ENCODE measurements around the gene ZNF878. TPM values are rescaled to one million over a fixed set of nuclear protein-coding genes. Genes with fewer than 3 reads are reported as not detected.
"Not testable (repeated sequence)": the region's sequence is repeated elsewhere in the genome, so short reads cannot be mapped to it uniquely, and the experiment has no call there.

The ZNF878 gene
- total and polyA plus RNA-seq, 7 donors, result 0.13 to 0.54 (median 0.49) TPM; not detected in 4

GRCh38 chr19:12077375-12077774 is 24.6 kb upstream of the ZNF878 start:
- no peak for TF ChIP-seq POLR2A (IDR thresholded peaks at IDR 0.05)
- no peak for TF ChIP-seq CTCF (IDR thresholded peaks at IDR 0.05)
- no peak for TF ChIP-seq POLR2AphosphoS5 (IDR thresholded peaks at IDR 0.05)
- TF ChIP-seq EP300 (IDR thresholded peaks at IDR 0.05), result no peak
- intact Hi-C loops (cut with DNase I), result no loop called here
- WGBS, 2 donors, result 81 to 98% methylated on average over 3 of the region's 3 CpGs
- Histone ChIP-seq H3K36me3 (peaks cover 36 to 76% (median 49%) of the 10 kb centered on the region in 4 donors), H3K9me3 (peaks cover 42 to 76% (median 69%) of the 10 kb centered on the region in 4 donors), H3K27me3 (no peaks in the 10 kb centered on the region), H3K4me3 (no peak overlapping the region), H3K27ac (no peak overlapping the region), H3K4me1 (no peaks in the 10 kb centered on the region)
- DNase-seq, result no peak

GRCh38 chr19:12076331-12076730 is 23.6 kb upstream of the ZNF878 start:
- WGBS, 2 donors, result 97 to 98% methylated on average over 3 of the region's 3 CpGs
- H3K36me3 ChIP-seq, result peaks cover 36 to 76% (median 52%) of the 10 kb centered on the region in 4 donors
- not testable (repeated sequence) for H3K27ac ChIP-seq

GRCh38 chr19:12075538-12076139 is 22.9 kb upstream of the ZNF878 start:
- 96 to 98% methylated on average over 3 of the region's 3 CpGs for WGBS, 2 donors
- peaks cover 42 to 80% (median 72%) of the 10 kb centered on the region in 4 donors for H3K9me3 ChIP-seq
- no peak overlapping the region for H3K4me3 ChIP-seq
- no peak overlapping the region for H3K27ac ChIP-seq
- TF ChIP-seq POLR2A (IDR thresholded peaks at IDR 0.05) (no peak), CTCF (IDR thresholded peaks at IDR 0.05) (no peak), POLR2AphosphoS5 (IDR thresholded peaks at IDR 0.05) (no peak), EP300 (IDR thresholded peaks at IDR 0.05) (no peak)
- H3K27me3 ChIP-seq, result no peaks in the 10 kb centered on the region
- DNase-seq, result no peak
- intact Hi-C loops (cut with DNase I), result no loop called here
- H3K36me3 ChIP-seq, result peaks cover 36 to 76% (median 52%) of the 10 kb centered on the region in 4 donors
- no peaks in the 10 kb centered on the region for H3K4me1 ChIP-seq

More at GRCh38 chr19:12076331-12076730, 23.6 kb upstream of the ZNF878 start:
- H3K27me3 ChIP-seq; intact Hi-C loops (cut with DNase I); H3K4me3 ChIP-seq; H3K4me1 ChIP-seq; DNase-seq: not testable (repeated sequence)
- peaks cover 42 to 76% (median 69%) of the 10 kb centered on the region in 4 donors for H3K9me3 ChIP-seq

GRCh38 chr19:12064590-12065538 is 12.1 kb upstream of the ZNF878 start, which contains the start of gene ZNF844:
ZNF844 (plus strand) TSS chr19:12064731; CDS start chr19:12064874, 143 bp downstream.
- Histone ChIP-seq H3K27me3 (no peaks in the 10 kb centered on the region), H3K36me3 (peaks cover 0 to 14% (median 0%) of the 10 kb centered on the region in 4 donors), H3K27ac (peak within 1 kb of the TSS; percentile 91 to 95 (median 92)), H3K4me1 (peaks cover 0 to 20% (median 14%) of the 10 kb centered on the region in 4 donors), H3K9me3 (peaks cover 0 to 11% (median 1%) of the 10 kb centered on the region in 4 donors), H3K4me3 (peak within 1 kb of the TSS; percentile 66 to 81 (median 77))
- peak; percentile 93 to 96 for TF ChIP-seq POLR2A (IDR thresholded peaks at IDR 0.05)
- peak; percentile 94 to 98 (median 98) for TF ChIP-seq POLR2AphosphoS5 (IDR thresholded peaks at IDR 0.05)
- peak in 1 of 4 donors; percentile 72 for TF ChIP-seq EP300 (IDR thresholded peaks at IDR 0.05)
- TF ChIP-seq CTCF (IDR thresholded peaks at IDR 0.05), result no peak
- intact Hi-C loops (cut with DNase I), result loop anchor here (5.0 kb wide), 1 partner anchor 268 kb away; the partner anchor contains the start of gene ZNF491
- WGBS, 2 donors, result 2 to 3% methylated on average over 66 of the region's 66 CpGs
- peak; percentile 98 for DNase-seq

GRCh38 chr19:12055784-12056183 is 3.0 kb upstream of the ZNF878 start:
- Histone ChIP-seq H3K9me3 (no peaks in the 10 kb centered on the region), H3K36me3 (no peaks in the 10 kb centered on the region), H3K4me1 (peaks cover 0 to 19% (median 14%) of the 10 kb centered on the region in 4 donors), H3K4me3 (no peak overlapping the region), H3K27me3 (no peaks in the 10 kb centered on the region), H3K27ac (no peak overlapping the region)
- 80 to 84% methylated on average over 5 of the region's 5 CpGs for WGBS, 2 donors
- intact Hi-C loops (cut with DNase I), result loop anchor here (5.0 kb wide), 2 partner anchors 37 to 173 kb away; no protein-coding TSS in a partner anchor
- TF ChIP-seq POLR2AphosphoS5 (IDR thresholded peaks at IDR 0.05), result no peak
- no peak for TF ChIP-seq POLR2A (IDR thresholded peaks at IDR 0.05)
- no peak for TF ChIP-seq CTCF (IDR thresholded peaks at IDR 0.05)
- no peak for TF ChIP-seq EP300 (IDR thresholded peaks at IDR 0.05)
- DNase-seq, result no peak
